NCI-H446 treated with DMSO at 0.1 percent for 48 hours (cell line): ENCODE data around the gene NPSR1.
A peak's percentile ranks its signal among the peaks of the same experiment; 100 is the strongest.
"Not testable (repeated sequence)": the region's sequence is repeated elsewhere in the genome, so short reads cannot be mapped to it uniquely, and the experiment has no call there.

Source experiments
- DNase-seq: peaks from one replicate; lab custom pipeline; 2025; lab: John Stamatoyannopoulos, UW

NPSR1 gene

GRCh38 chr7:34757570-34758110 is 99.6 kb downstream of the NPSR1 start:
- DNase-seq, result no peak

DNA sequence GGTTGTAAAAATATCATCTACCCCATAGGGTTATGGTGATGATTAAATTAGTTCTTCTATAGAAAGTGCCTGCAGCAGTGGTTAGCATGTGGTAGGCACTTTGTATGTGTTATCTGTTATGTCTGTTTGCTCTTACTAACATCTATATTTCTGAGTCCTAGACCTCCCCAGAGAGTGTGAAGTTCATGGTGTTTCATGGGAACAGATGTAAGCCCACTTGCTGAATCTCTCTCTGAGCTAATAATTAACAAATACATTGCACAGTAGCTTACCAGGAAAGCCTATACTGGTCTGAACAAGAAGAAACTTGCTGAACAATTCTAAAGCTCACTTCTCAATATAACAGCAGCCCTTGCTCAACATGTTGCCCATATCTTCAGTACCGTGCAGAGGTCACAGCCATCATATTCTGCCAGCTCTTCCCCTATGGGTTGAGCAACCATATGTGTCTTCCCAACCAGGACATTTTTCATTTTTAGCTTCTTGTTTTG is 100.1 kb downstream of the NPSR1 start:
- DNase-seq, result no peak

DNA sequence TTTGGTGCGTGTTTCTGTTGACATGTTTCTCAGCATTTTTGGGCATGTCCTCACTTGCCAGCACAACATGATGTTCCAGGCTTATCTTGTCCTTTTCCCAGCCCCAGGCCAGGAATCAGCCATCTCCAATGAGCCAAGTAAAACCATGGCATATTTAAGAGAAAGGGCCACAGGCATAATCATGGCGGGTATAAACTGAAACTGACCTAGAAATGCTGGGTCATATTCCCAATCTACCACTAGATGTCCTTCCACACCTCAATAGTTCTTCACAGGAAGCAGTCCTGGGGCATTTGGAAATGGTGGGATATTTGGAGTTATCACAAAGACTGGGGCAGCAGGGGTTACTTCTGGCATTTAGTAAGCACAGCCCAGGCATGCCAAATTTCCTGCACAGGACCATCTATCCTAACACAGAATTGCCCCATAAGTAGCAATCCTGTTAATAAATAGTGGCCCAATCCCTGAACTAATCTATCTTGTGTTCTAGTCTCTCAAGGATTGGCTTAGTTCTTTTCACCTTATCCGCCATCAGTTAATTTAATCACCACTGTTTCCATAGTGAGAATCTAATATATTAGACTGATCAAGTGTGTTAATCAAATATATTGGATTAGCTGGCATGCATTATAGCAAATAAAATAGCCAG is 101.6 kb downstream of the NPSR1 start:
- DNase-seq, result peak; percentile 57

DNA sequence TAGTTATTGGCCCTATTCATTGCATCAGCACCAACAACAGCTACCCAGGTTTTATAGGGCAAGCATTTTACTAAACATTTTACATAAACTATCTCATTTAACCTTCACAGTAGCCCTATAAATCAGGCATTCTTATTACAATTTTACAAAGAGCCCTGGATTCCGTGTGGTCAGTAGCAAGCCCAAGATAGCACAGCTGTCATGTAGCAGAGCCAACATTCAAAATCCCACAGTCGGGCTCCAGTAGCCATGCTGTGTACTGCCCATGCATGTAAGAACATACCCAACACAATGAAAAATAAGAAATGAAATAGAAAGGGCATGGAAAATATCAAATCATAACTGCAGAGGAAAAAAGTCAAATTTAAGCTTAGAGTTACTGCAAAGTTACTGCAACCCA is 102.3 kb downstream of the NPSR1 start:
- DNase-seq, result no peak

- DNase-seq, result no peak
Observed at GRCh38 chr7:34761206-34761605, 103.2 kb downstream of the NPSR1 start.

GRCh38 chr7:34761627-34762026 is 103.6 kb downstream of the NPSR1 start:
- DNase-seq, result no peak

GRCh38 chr7:34762764-34763163 is 104.7 kb downstream of the NPSR1 start:
- DNase-seq, result no peak

- DNase-seq, result peak; percentile 98
Observed at GRCh38 chr7:34772296-34772938, 114.4 kb downstream of the NPSR1 start.

- no peak for DNase-seq
Observed at GRCh38 chr7:34776748-34777358, 118.8 kb downstream of the NPSR1 start.

GRCh38 chr7:34780546-34780945 is 122.5 kb downstream of the NPSR1 start:
- peak; percentile 31 for DNase-seq

DNA sequence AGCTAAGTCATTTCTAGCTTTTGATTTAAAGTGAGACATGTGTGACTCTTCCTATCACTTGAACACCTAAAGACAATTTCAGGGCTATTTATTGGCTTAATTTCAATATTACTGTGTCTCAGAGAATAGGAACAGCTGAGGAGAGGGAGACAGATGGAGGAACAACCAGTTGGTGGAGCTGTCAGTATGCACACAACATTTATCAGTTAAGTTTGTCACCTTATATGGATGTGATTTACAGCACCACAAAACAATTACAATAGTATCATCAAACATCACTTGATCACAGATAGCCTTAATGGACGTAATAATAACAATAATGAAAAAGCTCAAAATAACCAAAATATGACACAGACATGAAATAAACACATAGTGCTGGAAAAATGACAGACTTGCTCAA is 129.6 kb downstream of the NPSR1 start:
- peak; percentile 23 for DNase-seq

DNA sequence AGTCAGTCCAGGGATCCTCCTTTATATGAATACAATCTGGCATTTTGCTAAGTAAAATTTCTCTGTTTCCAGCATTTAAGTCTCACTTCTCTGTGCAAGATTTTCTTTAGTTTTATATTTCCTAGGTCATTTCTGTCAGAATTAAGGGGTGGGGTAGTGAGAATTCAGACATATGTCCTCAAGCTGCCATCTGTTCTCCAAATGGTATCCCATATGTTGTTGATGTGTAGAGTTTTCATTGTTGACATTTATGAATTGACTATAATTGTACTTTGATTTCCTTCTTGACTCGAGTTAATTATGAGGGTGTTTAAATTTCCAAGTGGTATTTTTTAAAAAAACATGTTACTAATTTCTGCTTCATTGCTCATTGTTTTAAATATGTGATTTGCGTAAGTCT is 148.8 kb downstream of the NPSR1 start:
- peak; percentile 96 for DNase-seq

GRCh38 chr7:34807548-34808340 is 149.7 kb downstream of the NPSR1 start:
- peak; percentile 79 for DNase-seq

DNA sequence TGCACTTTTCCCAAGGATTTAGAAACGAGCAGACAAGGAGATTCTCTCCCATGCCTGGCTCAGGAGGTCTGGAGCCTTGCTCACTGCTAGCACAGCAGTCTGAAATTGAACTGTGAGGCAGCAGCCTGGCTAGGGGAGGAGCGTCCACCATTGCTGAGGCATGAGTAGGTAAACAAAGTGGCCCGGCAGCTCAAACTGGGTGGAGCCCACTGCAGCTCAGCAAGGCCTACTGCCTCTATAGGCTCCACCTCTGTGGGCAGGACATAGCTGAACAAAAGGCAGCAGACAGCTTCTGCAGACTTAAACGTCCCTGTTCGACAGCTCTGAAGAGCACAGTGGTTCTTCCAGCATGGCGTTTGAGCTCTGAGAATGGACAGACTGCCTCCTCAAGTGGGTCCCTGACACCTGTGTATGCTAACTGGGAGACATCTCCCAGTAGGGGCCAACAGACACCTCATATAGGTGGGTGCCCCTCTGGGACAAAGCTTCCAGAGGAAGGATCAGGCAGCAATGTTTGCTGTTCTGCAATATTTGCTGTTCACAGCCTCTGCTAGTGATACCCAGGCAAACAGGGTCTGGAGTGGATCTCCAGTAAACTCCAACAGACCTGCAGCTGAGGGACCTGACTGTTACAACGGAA is 156.3 kb downstream of the NPSR1 start:
- not testable (repeated sequence) for DNase-seq

DNA sequence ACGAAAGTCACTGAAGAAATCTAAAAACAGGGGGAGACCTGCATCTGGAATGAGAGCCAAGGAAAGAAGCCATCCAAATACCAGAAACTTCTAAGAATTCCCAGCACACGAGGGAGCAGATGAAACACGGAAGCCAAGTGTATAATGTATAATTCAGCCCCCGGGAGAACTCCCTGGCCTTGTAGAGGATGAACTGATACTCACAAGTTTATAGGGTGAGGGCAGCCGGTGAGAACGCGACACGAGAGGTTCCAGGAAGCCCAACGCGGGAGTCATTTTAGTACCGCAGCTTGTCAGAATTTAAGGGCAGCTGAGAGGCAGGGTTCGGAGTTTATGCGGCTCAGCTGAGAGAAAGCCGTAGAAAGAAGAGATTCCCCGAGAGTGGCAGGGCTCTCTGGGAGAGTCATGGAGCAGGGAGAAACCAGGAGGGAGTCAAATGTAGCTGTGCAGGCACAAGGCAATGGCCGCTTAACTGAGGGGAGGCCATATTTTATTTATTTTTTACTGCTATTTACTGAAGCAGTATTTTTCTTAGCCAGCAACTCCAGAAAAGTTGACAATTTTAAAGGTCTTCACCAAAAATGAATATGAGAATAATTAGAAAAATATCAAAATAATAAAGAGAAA is 164.0 kb downstream of the NPSR1 start:
- no peak for DNase-seq

DNA sequence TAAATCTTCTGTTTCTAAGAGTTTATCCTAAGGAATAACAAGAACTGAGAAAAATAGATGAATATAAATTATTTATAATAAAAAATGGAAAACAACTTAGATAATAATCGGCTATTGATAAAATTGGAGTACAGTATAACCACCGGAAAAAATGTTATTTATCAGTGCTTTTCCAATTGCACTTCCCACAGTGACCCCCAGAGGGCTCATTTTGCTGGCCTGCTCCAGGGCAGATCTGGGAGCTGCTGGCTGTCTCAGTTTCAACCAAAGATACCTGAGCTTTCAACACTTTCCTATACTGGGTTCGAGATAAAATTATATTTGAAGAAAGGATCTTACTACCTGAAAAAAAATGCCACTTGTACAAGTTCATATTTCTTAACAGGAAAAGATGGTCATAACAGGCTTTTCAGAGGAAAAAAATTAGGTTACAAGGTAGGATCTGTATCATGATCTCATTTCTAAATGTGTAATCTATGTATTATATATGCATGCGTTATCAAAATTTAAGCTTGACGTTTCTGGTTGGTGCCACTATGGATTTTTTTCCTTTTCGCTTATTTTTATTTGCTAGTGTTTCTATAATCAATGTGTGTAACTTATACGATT is 165.7 kb downstream of the NPSR1 start:
- DNase-seq, result peak; percentile 21

- no peak for DNase-seq
Observed at GRCh38 chr7:34825221-34825620, 167.2 kb downstream of the NPSR1 start.

DNA sequence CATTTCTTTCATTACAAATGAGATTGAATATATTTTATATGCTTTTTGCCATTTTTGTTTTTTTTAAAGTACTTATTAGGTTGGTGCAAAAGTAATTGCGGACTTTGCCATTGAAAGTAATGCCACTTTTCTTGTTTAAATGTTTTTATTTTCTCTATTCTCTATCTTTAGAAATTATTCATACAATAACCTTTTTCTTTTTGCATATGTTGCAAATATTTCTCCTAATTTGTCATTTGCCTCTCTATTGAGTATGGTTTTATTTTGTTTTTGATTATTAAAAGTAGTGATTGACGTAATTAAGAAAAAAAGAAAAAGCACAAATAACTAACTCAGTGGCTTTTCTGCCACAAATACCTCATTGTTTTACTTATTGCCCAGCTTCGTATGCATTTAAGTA is 172.4 kb downstream of the NPSR1 start:
- no peak for DNase-seq

DNA sequence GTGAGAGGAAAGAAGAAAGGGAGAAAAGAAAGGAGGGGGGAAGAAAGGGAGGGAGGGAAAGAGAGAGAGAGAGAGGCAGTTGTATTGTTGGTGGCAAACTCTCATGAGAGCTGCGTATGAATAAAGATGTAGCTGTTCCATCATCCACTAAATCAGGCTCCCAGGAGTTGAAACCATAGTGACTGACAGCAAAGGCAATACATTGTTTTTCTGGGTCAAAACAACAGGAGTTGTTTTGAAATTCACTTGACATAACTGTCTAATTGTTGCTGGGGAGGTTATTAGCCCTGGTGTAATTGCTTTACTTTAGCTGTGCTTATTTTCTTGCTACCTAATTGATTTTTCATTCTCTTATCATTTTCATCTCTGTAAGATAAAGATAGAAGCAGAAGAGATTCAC is 173.4 kb downstream of the NPSR1 start:
- no peak for DNase-seq

- no peak for DNase-seq
Observed at GRCh38 chr7:34832020-34832419, 174.0 kb downstream of the NPSR1 start.
